RWPE2 (cell line): ENCODE results near the gene GABRG1.

Experiments
- ATAC-seq: fragments of 200-7000 bp; cut with Tn5 transposase; 3 replicates; pipeline ENCODE4 v1.9.1; 2021; ENCODE audit warnings: low read depth
- DNase-seq: peaks from one replicate; pipeline ENCODE4 v3.0.0-alpha.2; 2020; ENCODE audit warnings: low spot score
- H3K27ac ChIP-seq: fragments of 450-650 bp; 2 replicates; pipeline ENCODE4 v1.5.1; 2017; ENCODE audit warnings: mild to moderate bottlenecking; ENCODE audit not compliant: poor library complexity, severe bottlenecking
- H3K27me3 ChIP-seq: fragments of 250-450 bp; sonication (Bioruptor Pico); 2 replicates; pipeline ENCODE4 v1.5.1; 2021; ENCODE audit warnings: mild to moderate bottlenecking, moderate library complexity; ENCODE audit not compliant: insufficient read depth, poor library complexity, severe bottlenecking
- H3K36me3 ChIP-seq: fragments of 250-450 bp; sonication (Bioruptor Pico); 2 replicates; pipeline ENCODE4 v1.5.1; 2020; ENCODE audit warnings: low read depth, mild to moderate bottlenecking, moderate library complexity
- H3K4me1 ChIP-seq: fragments of 250-450 bp; sonication (Bioruptor Pico); 2 replicates; pipeline ENCODE4 v1.5.1; 2021; ENCODE audit warnings: mild to moderate bottlenecking, moderate library complexity; ENCODE audit not compliant: insufficient read depth, poor library complexity, severe bottlenecking
- H3K4me3 ChIP-seq: fragments of 250-450 bp; sonication (Bioruptor Pico); 2 replicates; pipeline ENCODE4 v1.5.1; 2021; ENCODE audit warnings: mild to moderate bottlenecking, moderate library complexity; ENCODE audit not compliant: severe bottlenecking
- H3K9me3 ChIP-seq: fragments of 250-450 bp; sonication (Bioruptor Pico); 2 replicates; pipeline ENCODE4 v1.5.1; 2021; ENCODE audit warnings: mild to moderate bottlenecking, moderate library complexity; ENCODE audit not compliant: severe bottlenecking
- TF ChIP-seq, protein P1 (sequence below): fragments of 450-650 bp; IDR thresholded peaks from one replicate; pipeline ENCODE4 v1.5.1; 2017; ENCODE audit warnings: mild to moderate bottlenecking, moderate library complexity; ENCODE audit not compliant: poor library complexity, severe bottlenecking

GABRG1 gene

DNA sequence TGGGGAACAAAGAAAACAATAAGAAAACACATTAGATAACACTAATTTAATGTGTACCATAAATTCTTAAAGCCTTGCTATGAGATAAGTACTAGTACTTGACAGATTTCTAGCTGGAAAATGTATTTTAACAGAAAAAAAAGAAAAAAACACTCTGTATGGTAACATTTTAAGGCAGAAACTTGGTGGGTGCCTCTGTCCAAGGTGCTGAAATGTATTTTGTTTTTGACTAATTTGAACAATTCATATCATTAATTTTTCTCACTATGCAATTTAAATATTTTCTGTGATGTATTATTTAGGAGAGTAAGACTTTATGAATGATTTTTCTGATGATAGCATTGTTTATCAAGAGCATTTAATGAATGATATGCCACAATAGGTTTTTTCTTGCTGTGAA is 107.5 kb downstream of the GABRG1 start:
- no peak for DNase-seq
- no peak for ATAC-seq
- Histone ChIP-seq H3K9me3 (no peaks in the 10 kb centered on the region), H3K4me3 (no peak overlapping the region), H3K36me3 (no peaks in the 10 kb centered on the region), H3K27me3 (no peaks in the 10 kb centered on the region), H3K4me1 (no peaks in the 10 kb centered on the region), H3K27ac (no peak overlapping the region)
- TF ChIP-seq, protein P1, sequence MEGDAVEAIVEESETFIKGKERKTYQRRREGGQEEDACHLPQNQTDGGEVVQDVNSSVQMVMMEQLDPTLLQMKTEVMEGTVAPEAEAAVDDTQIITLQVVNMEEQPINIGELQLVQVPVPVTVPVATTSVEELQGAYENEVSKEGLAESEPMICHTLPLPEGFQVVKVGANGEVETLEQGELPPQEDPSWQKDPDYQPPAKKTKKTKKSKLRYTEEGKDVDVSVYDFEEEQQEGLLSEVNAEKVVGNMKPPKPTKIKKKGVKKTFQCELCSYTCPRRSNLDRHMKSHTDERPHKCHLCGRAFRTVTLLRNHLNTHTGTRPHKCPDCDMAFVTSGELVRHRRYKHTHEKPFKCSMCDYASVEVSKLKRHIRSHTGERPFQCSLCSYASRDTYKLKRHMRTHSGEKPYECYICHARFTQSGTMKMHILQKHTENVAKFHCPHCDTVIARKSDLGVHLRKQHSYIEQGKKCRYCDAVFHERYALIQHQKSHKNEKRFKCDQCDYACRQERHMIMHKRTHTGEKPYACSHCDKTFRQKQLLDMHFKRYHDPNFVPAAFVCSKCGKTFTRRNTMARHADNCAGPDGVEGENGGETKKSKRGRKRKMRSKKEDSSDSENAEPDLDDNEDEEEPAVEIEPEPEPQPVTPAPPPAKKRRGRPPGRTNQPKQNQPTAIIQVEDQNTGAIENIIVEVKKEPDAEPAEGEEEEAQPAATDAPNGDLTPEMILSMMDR, result no peak

DNA sequence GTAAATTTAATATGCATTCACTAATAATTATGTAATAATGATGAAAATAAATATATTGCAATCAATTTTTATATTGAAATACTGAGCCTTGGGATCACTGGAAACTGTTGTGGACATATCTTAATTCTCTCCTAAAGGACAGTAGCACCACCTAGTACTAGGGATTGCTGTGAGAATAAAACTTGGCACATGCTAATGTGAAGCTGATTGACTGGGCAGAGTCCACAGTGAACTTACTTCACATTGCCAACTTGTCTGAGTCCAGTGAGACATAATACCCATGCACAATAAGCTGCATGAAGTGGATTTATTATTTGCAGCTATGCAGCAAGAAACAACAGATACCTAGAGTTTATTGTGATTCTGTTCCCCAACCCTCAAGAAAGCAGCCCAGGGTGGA is 131.1 kb downstream of the GABRG1 start:
- Histone ChIP-seq H3K27ac (no peak overlapping the region), H3K4me1 (no peaks in the 10 kb centered on the region), H3K36me3 (no peaks in the 10 kb centered on the region), H3K27me3 (no peaks in the 10 kb centered on the region), H3K4me3 (no peak overlapping the region), H3K9me3 (no peaks in the 10 kb centered on the region)
- ATAC-seq (no peak), DNase-seq (no peak)
- TF ChIP-seq, protein P1, result no peak

DNA sequence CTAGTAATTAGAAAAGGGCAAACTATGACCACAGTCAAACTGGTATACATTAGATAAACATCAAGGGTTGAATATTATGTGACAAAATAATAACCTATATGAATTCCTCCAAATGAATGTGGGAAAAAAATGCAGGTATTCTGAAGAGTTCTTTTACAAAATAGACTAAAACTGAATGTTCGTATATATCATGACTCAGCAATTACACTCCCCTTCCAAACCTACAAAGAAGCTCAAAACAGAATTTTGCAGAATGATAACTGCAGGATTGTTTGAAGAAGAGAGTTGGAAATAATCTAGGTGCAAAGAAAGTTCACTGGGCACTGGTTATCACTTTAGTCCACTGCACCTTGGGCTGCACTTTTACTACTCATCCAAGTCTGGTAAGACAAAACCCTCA is 134.1 kb downstream of the GABRG1 start:
- TF ChIP-seq, protein P1, result no peak
- no peak for ATAC-seq
- Histone ChIP-seq H3K4me3 (no peak overlapping the region), H3K36me3 (no peaks in the 10 kb centered on the region), H3K4me1 (no peaks in the 10 kb centered on the region), H3K27ac (no peak overlapping the region), H3K9me3 (no peaks in the 10 kb centered on the region), H3K27me3 (no peaks in the 10 kb centered on the region)
- DNase-seq, result no peak

DNA sequence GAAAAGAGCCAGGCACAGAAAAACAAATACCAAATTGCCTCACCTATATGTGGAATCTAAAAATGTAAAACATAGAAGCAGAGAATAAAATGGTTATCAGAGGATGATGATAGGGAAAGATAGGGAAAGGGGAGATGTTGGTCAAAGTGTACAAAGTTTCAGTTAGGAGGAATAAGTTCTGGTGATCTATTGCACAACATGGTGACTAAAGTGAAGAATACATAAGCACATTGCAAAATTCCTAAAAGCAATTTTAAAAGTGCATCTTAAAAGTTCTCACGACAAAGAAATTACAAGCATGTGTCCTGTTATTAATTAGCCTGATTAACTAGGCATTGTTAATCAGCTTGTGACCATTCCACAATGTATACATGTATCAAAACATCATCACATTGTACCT is 136.0 kb downstream of the GABRG1 start:
- no peak for DNase-seq
- Histone ChIP-seq H3K9me3 (no peaks in the 10 kb centered on the region), H3K4me1 (no peaks in the 10 kb centered on the region), H3K27ac (no peak overlapping the region), H3K27me3 (no peaks in the 10 kb centered on the region), H3K4me3 (no peak overlapping the region), H3K36me3 (no peaks in the 10 kb centered on the region)
- ATAC-seq, result no peak
- TF ChIP-seq, protein P1, result no peak
